Measurements from ENCODE around the gene LUC7L.
"Not testable (repeated sequence)": the region's sequence is repeated elsewhere in the genome, so short reads cannot be mapped to it uniquely, and the experiment has no call there.

The LUC7L gene

GRCh38 chr16:178668-179015, 50.6 kb downstream of the LUC7L start:
- DNase-seq, result no peak

- no peak for DNase-seq
Observed at GRCh38 chr16:177981-178667, 51.1 kb downstream of the LUC7L start.

- DNase-seq, result no peak
Observed at GRCh38 chr16:177394-177822, 51.8 kb downstream of the LUC7L start.

DNA sequence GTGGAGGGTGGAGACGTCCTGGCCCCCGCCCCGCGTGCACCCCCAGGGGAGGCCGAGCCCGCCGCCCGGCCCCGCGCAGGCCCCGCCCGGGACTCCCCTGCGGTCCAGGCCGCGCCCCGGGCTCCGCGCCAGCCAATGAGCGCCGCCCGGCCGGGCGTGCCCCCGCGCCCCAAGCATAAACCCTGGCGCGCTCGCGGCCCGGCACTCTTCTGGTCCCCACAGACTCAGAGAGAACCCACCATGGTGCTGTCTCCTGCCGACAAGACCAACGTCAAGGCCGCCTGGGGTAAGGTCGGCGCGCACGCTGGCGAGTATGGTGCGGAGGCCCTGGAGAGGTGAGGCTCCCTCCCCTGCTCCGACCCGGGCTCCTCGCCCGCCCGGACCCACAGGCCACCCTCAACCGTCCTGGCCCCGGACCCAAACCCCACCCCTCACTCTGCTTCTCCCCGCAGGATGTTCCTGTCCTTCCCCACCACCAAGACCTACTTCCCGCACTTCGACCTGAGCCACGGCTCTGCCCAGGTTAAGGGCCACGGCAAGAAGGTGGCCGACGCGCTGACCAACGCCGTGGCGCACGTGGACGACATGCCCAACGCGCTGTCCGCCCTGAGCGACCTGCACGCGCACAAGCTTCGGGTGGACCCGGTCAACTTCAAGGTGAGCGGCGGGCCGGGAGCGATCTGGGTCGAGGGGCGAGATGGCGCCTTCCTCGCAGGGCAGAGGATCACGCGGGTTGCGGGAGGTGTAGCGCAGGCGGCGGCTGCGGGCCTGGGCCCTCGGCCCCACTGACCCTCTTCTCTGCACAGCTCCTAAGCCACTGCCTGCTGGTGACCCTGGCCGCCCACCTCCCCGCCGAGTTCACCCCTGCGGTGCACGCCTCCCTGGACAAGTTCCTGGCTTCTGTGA, 52.5 kb downstream of the LUC7L start, which contains the start of gene HBA1:
HBA1 (plus strand) TSS at position 204 of the 906 bp plus-strand sequence; CDS start at position 241, 37 bp downstream.
- DNase-seq, result peak; percentile 18

DNA sequence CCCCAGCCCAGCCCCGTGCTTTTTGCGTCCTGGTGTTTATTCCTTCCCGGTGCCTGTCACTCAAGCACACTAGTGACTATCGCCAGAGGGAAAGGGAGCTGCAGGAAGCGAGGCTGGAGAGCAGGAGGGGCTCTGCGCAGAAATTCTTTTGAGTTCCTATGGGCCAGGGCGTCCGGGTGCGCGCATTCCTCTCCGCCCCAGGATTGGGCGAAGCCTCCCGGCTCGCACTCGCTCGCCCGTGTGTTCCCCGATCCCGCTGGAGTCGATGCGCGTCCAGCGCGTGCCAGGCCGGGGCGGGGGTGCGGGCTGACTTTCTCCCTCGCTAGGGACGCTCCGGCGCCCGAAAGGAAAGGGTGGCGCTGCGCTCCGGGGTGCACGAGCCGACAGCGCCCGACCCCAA, 53.2 kb downstream of the LUC7L start:
- DNase-seq, result not testable (repeated sequence)

GRCh38 chr16:175011-175949, 54.0 kb downstream of the LUC7L start:
- no peak for DNase-seq

DNA sequence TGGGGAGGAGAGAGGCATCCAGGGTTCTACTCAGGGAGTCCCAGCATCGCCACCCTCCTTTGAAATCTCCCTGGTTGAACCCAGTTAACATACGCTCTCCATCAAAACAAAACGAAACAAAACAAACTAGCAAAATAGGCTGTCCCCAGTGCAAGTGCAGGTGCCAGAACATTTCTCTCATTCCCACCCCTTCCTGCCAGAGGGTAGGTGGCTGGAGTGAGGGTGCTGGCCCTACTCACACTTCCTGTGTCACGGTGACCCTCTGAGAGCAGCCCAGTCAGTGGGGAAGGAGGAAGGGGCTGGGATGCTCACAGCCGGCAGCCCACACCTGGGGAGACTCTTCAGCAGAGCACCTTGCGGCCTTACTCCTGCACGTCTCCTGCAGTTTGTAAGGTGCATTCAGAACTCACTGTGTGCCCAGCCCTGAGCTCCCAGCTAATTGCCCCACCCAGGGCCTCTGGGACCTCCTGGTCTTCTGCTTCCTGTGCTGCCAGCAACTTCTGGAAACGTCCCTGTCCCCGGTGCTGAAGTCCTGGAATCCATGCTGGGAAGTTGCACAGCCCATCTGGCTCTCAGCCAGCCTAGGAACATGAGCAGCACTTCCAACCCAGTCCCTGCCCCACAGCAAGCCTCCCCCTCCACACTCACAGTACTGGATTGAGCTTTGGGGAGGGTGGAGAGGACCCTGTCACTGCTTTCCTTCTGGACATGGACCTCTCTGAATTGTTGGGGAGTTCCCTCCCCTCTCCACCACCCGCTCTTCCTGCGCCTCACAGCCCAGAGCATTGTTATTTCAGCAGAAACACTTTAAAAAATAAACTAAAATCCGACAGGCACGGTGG, 55.1 kb downstream of the LUC7L start:
- not testable (repeated sequence) for DNase-seq

DNA sequence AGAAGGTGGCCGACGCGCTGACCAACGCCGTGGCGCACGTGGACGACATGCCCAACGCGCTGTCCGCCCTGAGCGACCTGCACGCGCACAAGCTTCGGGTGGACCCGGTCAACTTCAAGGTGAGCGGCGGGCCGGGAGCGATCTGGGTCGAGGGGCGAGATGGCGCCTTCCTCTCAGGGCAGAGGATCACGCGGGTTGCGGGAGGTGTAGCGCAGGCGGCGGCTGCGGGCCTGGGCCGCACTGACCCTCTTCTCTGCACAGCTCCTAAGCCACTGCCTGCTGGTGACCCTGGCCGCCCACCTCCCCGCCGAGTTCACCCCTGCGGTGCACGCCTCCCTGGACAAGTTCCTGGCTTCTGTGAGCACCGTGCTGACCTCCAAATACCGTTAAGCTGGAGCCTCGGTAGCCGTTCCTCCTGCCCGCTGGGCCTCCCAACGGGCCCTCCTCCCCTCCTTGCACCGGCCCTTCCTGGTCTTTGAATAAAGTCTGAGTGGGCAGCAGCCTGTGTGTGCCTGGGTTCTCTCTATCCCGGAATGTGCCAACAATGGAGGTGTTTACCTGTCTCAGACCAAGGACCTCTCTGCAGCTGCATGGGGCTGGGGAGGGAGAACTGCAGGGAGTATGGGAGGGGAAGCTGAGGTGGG, 55.9 kb downstream of the LUC7L start:
- not testable (repeated sequence) for DNase-seq

GRCh38 chr16:172374-172941, 56.8 kb downstream of the LUC7L start, which contains the start of gene HBA2:
Gene HBA2, plus strand, starts transcription at chr16:172876. Its CDS starts 37 bp downstream, at chr16:172913.
- DNase-seq, result not testable (repeated sequence)

DNA sequence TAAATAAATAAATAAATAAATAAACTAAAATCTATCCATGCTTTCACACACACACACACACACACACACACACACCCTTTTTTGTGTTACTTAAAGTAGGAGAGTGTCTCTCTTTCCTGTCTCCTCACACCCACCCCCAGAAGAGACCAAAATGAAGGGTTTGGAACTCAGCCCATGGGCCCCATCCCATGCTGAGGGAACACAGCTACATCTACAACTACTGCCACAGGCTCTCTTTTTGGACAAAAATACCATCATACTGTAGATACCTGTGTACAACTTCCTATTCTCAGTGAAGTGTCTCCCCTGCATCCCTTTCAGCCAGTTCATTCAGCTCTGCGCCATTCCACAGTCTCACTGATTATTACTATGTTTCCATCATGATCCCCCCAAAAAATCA, 58.5 kb downstream of the LUC7L start:
- no peak for DNase-seq

DNA sequence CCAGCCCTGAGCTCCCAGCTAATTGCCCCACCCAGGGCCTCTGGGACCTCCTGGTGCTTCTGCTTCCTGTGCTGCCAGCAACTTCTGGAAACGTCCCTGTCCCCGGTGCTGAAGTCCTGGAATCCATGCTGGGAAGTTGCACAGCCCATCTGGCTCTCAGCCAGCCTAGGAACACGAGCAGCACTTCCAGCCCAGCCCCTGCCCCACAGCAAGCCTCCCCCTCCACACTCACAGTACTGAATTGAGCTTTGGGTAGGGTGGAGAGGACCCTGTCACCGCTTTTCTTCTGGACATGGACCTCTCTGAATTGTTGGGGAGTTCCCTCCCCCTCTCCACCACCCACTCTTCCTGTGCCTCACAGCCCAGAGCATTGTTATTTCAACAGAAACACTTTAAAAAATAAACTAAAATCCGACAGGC, 59.2 kb downstream of the LUC7L start:
- not testable (repeated sequence) for DNase-seq

GRCh38 chr16:169014-169413, 60.2 kb downstream of the LUC7L start:
- no peak for DNase-seq

DNA sequence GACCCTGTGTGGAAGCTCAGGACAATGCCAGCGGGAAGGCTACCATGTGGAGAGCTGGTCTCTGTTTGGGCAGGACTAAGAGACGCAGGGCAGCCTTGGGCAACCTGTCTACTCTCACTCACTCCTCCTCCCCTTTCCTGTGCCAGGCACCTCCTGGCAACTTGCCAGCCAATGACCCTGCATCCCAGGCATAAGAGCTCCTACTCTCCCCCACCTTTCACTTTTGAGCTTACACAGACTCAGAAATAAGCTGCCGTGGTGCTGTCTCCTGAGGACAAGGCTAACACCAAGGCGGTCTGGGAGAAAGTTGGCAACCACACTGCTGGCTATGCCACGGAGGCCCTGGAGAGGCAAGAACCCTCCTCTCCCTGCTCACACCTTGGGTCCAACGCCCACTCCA, 60.8 kb downstream of the LUC7L start:
- DNase-seq, result no peak

GRCh38 chr16:167122-167690, 62.0 kb downstream of the LUC7L start:
- DNase-seq, result no peak

GRCh38 chr16:166375-167121, 62.7 kb downstream of the LUC7L start:
- DNase-seq, result no peak

- DNase-seq, result peak; percentile 29
Observed at GRCh38 chr16:165539-166374, 63.5 kb downstream of the LUC7L start, which contains the start of gene HBM. Gene HBM, plus strand, starts transcription at chr16:165978. Its CDS starts 20 bp downstream, at chr16:165998.

DNA sequence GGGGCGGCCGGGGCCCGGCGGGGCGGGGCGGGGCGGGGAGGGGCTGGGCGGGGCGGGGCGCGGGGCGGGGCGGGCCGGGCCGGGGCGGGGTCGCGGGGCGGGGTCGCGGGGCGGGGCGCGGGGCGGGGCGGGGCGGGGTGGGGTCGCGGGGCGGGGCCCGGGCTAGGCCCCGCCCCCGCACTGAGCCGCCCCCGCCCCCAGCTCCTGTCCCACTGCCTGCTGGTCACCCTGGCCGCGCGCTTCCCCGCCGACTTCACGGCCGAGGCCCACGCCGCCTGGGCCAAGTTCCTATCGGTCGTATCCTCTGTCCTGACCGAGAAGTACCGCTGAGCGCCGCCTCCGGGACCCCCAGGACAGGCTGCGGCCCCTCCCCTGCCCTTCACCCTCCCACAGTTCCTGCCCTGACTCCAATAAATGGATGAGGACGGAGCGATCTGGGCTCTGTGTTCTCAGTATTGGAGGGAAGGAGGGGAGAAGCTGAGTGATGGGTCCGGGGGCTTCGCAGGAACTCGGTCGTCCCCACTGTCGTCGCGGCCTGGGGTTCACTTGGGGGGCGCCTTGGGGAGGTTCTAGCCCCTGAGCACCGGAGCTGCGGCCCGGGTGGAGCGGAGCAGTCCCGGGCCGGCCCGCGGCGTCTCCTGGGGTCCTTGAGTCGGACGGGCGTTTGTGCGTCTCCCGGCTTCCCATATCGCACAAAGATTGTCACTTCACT, 64.3 kb downstream of the LUC7L start:
- no peak for DNase-seq

All from activated CD4-positive, alpha-beta T cell treated with anti-CD3 and anti-CD28 coated beads for 48 hours (primary cell).